WTC11 (cell line): Measurements from ENCODE around the gene ARHGAP4. TPM values are rescaled to one million over a fixed set of nuclear protein-coding genes. Genes with fewer than 3 reads are reported as not detected.

ENCODE experiments used
- ATAC-seq: fragments of 200-7000 bp; cut with Tn5 transposase; 2 replicates; pipeline ENCODE4 v1.10.0; 2021; ENCODE audit warnings: mild to moderate bottlenecking, moderate library complexity
- CTCF ChIA-PET: fragments of 300-600 bp; sonication (Branson Sonifier 250); formaldehyde crosslinking; loops from one replicate; lab custom pipeline; 2021; ENCODE audit warnings: antibody characterized with exemption; lab: Charles Lee
- POLR2A ChIA-PET: fragments of 350-600 bp; sonication (Branson Sonifier 250); formaldehyde crosslinking; loops from one replicate; lab custom pipeline; 2021; ENCODE audit warnings: antibody characterized with exemption; lab: Charles Lee
- DNase-seq: peaks from one replicate; pipeline ENCODE4 v3.0.0; 2021; ENCODE audit warnings: low spot score
- H3K27ac Mint-ChIP-seq: 2 replicates; pipeline ENCODE4 v1.8.0; 2021; ENCODE audit warnings: mixed read lengths
- H3K27me3 Mint-ChIP-seq: 2 replicates; pipeline ENCODE4 v1.8.0; 2021; ENCODE audit warnings: low read depth, mild to moderate bottlenecking, moderate library complexity, mixed read lengths
- H3K36me3 Mint-ChIP-seq: 2 replicates; pipeline ENCODE4 v1.8.0; 2021; ENCODE audit warnings: mixed read lengths
- H3K4me1 Mint-ChIP-seq: 2 replicates; pipeline ENCODE4 v1.8.0; 2022; ENCODE audit warnings: mixed read lengths
- H3K4me3 Mint-ChIP-seq: 2 replicates; pipeline ENCODE4 v1.8.0; 2021; ENCODE audit warnings: mild to moderate bottlenecking, moderate library complexity, mixed read lengths
- H3K9me3 Mint-ChIP-seq: 2 replicates; pipeline ENCODE4 v1.8.0; 2021; ENCODE audit warnings: mixed read lengths
- CBFB ChIP-seq: sonication (generic); formaldehyde crosslinking; IDR thresholded peaks from 2 replicates; pipeline ENCODE4 v1.8.1; 2022; ENCODE audit warnings: mild to moderate bottlenecking, low read depth, missing genetic modification reagents
- CREB1 ChIP-seq: sonication (generic); formaldehyde crosslinking; IDR thresholded peaks from 2 replicates; pipeline ENCODE4 v1.8.0; 2023; ENCODE audit warnings: mild to moderate bottlenecking, missing genetic modification reagents
- EMX1 ChIP-seq: fragments of 250-450 bp; sonication (Bioruptor Pico); IDR thresholded peaks from 2 replicates; pipeline ENCODE4 v1.8.0; 2021; ENCODE audit warnings: mild to moderate bottlenecking
- ESRRA ChIP-seq: sonication (generic); formaldehyde crosslinking; IDR thresholded peaks from 2 replicates; pipeline ENCODE4 v1.8.1; 2022; ENCODE audit warnings: mild to moderate bottlenecking, missing genetic modification reagents, borderline replicate concordance
- GABPB1 ChIP-seq: sonication (generic); formaldehyde crosslinking; IDR thresholded peaks from 2 replicates; pipeline ENCODE4 v1.8.1; 2023; ENCODE audit warnings: mild to moderate bottlenecking, missing genetic modification reagents
- GTF2I ChIP-seq: fragments of 250-450 bp; sonication (Bioruptor Pico); conservative IDR thresholded peaks from 2 replicates; pipeline ENCODE4 v1.4.0; 2021; ENCODE audit warnings: mild to moderate bottlenecking
- IRF2 ChIP-seq: sonication (generic); formaldehyde crosslinking; IDR thresholded peaks from 2 replicates; pipeline ENCODE4 v1.8.0; 2022; ENCODE audit warnings: low read depth, missing genetic modification reagents, borderline replicate concordance
- NFE2L1 ChIP-seq: sonication (generic); formaldehyde crosslinking; IDR thresholded peaks from 2 replicates; pipeline ENCODE4 v1.8.1; 2023; ENCODE audit warnings: missing genetic modification reagents
- NR1H2 ChIP-seq: sonication (generic); formaldehyde crosslinking; IDR thresholded peaks from 2 replicates; pipeline ENCODE4 v1.9.0; 2021; ENCODE audit warnings: mild to moderate bottlenecking, moderate library complexity, missing genetic modification reagents
- NR3C1 ChIP-seq: sonication (generic); formaldehyde crosslinking; conservative IDR thresholded peaks from 2 replicates; pipeline ENCODE4 v1.8.1; 2023; ENCODE audit warnings: low read depth, mild to moderate bottlenecking, missing genetic modification reagents
- PRRX2 ChIP-seq: fragments of 250-450 bp; sonication (Bioruptor Pico); IDR thresholded peaks from 2 replicates; pipeline ENCODE4 v1.8.0; 2021; ENCODE audit warnings: mild to moderate bottlenecking
- RORB ChIP-seq: fragments of 250-450 bp; sonication (Bioruptor Pico); IDR thresholded peaks from 2 replicates; pipeline ENCODE4 v1.9.0; 2021; ENCODE audit warnings: mild to moderate bottlenecking
- SMAD3 ChIP-seq: sonication (generic); formaldehyde crosslinking; IDR thresholded peaks from 2 replicates; pipeline ENCODE4 v1.8.0; 2022; ENCODE audit warnings: missing genetic modification reagents, mild to moderate bottlenecking, borderline replicate concordance
- SMAD4 ChIP-seq: sonication (generic); formaldehyde crosslinking; IDR thresholded peaks from 2 replicates; pipeline ENCODE4 v1.8.0; 2022; ENCODE audit warnings: mild to moderate bottlenecking, missing genetic modification reagents
- ZNF121 ChIP-seq: sonication (generic); formaldehyde crosslinking; IDR thresholded peaks from 2 replicates; pipeline ENCODE4 v1.8.0; 2023; ENCODE audit warnings: missing genetic modification reagents
- ZNF138 ChIP-seq: sonication (generic); formaldehyde crosslinking; conservative IDR thresholded peaks from 2 replicates; pipeline ENCODE4 v1.8.1; 2022; ENCODE audit warnings: mild to moderate bottlenecking, moderate library complexity, missing genetic modification reagents
- ZNF219 ChIP-seq: sonication (generic); formaldehyde crosslinking; IDR thresholded peaks from 2 replicates; pipeline ENCODE4 v1.8.0; 2023; ENCODE audit warnings: missing genetic modification reagents, mild to moderate bottlenecking, borderline replicate concordance
- ZNF317 ChIP-seq: sonication (generic); formaldehyde crosslinking; IDR thresholded peaks from 2 replicates; pipeline ENCODE4 v1.8.1; 2023; ENCODE audit warnings: low read depth, mild to moderate bottlenecking, moderate library complexity, missing genetic modification reagents, borderline replicate concordance
- ZNF416 ChIP-seq: fragments of 250-450 bp; sonication (Bioruptor Pico); IDR thresholded peaks from 2 replicates; pipeline ENCODE4 v1.9.0; 2021; ENCODE audit warnings: mild to moderate bottlenecking, inconsistent platforms
- ZNF423 ChIP-seq: fragments of 250-450 bp; sonication (Bioruptor Pico); IDR thresholded peaks from 2 replicates; pipeline ENCODE4 v2.1.2; 2022; ENCODE audit warnings: mild to moderate bottlenecking, moderate library complexity
- total RNA-seq: library from RNA; stranded (reverse); gene quantifications from 3 replicates; pipeline ENCODE4 v1.2.3, GENCODE V29; 2021
- TF ChIP-seq, protein P1 (sequence below): sonication (generic); formaldehyde crosslinking; IDR thresholded peaks from 2 replicates; pipeline ENCODE4 v1.8.1; 2023; ENCODE audit warnings: mild to moderate bottlenecking, moderate library complexity, missing genetic modification reagents
- TF ChIP-seq, protein P2 (sequence below): sonication (generic); formaldehyde crosslinking; IDR thresholded peaks from 2 replicates; pipeline ENCODE4 v1.8.0; 2023; ENCODE audit warnings: mild to moderate bottlenecking, missing genetic modification reagents
- TF ChIP-seq, protein P3 (sequence below): sonication (generic); formaldehyde crosslinking; IDR thresholded peaks from 2 replicates; pipeline ENCODE4 v1.8.1; 2022; ENCODE audit warnings: low read depth, missing genetic modification reagents, borderline replicate concordance
- TF ChIP-seq, protein P4 (sequence below): fragments of 200-600 bp; IDR thresholded peaks from 2 replicates; pipeline ENCODE4 v1.8.0; 2022; ENCODE audit warnings: antibody characterized with exemption
- TF ChIP-seq, protein P5 (sequence below): fragments of 250-450 bp; sonication (Bioruptor Pico); conservative IDR thresholded peaks from 2 replicates; pipeline ENCODE4 v1.9.0; 2021; ENCODE audit warnings: mild to moderate bottlenecking
- TF ChIP-seq, protein P6 (sequence below): sonication (generic); formaldehyde crosslinking; IDR thresholded peaks from 2 replicates; pipeline ENCODE4 v1.8.0; 2022; ENCODE audit warnings: mild to moderate bottlenecking, missing genetic modification reagents
- TF ChIP-seq, protein P7 (sequence below): sonication (generic); formaldehyde crosslinking; conservative IDR thresholded peaks from 2 replicates; pipeline ENCODE4 v1.8.1; 2022; ENCODE audit warnings: mild to moderate bottlenecking, missing genetic modification reagents

The ARHGAP4 gene
- total RNA-seq, 1 experiment from 2014 or later = 52.1 TPM

DNA sequence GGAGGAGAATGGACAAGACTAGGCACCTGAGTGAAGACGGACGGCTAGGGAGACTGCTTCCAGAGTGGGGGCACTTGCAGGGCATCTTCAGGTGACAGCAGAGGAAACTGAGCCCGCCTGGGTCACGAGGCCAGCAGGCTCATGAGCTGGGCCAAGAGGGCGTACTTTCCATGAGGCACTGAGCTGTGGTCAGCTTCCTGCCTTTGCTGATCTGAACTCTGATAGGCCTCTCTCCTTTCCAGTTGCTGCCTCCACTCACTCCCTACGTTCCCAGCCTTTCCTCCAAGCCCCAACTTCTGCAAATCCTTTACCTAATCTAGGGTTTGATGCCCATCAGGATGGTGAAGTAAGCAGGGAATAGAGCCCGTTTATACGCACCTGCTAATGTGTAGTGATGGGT is 38.7 kb downstream of the ARHGAP4 start (continued):
- TF ChIP-seq, protein P1, sequence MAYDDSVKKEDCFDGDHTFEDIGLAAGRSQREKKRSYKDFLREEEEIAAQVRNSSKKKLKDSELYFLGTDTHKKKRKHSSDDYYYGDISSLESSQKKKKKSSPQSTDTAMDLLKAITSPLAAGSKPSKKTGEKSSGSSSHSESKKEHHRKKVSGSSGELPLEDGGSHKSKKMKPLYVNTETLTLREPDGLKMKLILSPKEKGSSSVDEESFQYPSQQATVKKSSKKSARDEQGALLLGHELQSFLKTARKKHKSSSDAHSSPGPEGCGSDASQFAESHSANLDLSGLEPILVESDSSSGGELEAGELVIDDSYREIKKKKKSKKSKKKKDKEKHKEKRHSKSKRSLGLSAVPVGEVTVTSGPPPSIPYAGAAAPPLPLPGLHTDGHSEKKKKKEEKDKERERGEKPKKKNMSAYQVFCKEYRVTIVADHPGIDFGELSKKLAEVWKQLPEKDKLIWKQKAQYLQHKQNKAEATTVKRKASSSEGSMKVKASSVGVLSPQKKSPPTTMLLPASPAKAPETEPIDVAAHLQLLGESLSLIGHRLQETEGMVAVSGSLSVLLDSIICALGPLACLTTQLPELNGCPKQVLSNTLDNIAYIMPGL (CRISPR knock-in tag) = no peak
- no peak for TF ChIP-seq NFE2L1
- TF ChIP-seq, protein P2, sequence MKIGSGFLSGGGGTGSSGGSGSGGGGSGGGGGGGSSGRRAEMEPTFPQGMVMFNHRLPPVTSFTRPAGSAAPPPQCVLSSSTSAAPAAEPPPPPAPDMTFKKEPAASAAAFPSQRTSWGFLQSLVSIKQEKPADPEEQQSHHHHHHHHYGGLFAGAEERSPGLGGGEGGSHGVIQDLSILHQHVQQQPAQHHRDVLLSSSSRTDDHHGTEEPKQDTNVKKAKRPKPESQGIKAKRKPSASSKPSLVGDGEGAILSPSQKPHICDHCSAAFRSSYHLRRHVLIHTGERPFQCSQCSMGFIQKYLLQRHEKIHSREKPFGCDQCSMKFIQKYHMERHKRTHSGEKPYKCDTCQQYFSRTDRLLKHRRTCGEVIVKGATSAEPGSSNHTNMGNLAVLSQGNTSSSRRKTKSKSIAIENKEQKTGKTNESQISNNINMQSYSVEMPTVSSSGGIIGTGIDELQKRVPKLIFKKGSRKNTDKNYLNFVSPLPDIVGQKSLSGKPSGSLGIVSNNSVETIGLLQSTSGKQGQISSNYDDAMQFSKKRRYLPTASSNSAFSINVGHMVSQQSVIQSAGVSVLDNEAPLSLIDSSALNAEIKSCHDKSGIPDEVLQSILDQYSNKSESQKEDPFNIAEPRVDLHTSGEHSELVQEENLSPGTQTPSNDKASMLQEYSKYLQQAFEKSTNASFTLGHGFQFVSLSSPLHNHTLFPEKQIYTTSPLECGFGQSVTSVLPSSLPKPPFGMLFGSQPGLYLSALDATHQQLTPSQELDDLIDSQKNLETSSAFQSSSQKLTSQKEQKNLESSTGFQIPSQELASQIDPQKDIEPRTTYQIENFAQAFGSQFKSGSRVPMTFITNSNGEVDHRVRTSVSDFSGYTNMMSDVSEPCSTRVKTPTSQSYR (CRISPR knock-in tag) = no peak
- TF ChIP-seq GABPB1 (CRISPR knock-in tag) = no peak
- no peak for TF ChIP-seq PRRX2 (CRISPR knock-in tag)
- TF ChIP-seq, protein P3, sequence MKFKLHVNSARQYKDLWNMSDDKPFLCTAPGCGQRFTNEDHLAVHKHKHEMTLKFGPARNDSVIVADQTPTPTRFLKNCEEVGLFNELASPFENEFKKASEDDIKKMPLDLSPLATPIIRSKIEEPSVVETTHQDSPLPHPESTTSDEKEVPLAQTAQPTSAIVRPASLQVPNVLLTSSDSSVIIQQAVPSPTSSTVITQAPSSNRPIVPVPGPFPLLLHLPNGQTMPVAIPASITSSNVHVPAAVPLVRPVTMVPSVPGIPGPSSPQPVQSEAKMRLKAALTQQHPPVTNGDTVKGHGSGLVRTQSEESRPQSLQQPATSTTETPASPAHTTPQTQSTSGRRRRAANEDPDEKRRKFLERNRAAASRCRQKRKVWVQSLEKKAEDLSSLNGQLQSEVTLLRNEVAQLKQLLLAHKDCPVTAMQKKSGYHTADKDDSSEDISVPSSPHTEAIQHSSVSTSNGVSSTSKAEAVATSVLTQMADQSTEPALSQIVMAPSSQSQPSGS (CRISPR knock-in tag) = no peak
- TF ChIP-seq ZNF416 (CRISPR knock-in tag) = no peak
- no peak for TF ChIP-seq IRF2 (CRISPR knock-in tag)
- no peak for TF ChIP-seq ZNF317
- no peak for TF ChIP-seq CBFB
- TF ChIP-seq ZNF423 (CRISPR knock-in tag) = no peak
- no peak for TF ChIP-seq ZNF138 (CRISPR knock-in tag)
- no peak for TF ChIP-seq SMAD4 (CRISPR knock-in tag)
- TF ChIP-seq, protein P4, sequence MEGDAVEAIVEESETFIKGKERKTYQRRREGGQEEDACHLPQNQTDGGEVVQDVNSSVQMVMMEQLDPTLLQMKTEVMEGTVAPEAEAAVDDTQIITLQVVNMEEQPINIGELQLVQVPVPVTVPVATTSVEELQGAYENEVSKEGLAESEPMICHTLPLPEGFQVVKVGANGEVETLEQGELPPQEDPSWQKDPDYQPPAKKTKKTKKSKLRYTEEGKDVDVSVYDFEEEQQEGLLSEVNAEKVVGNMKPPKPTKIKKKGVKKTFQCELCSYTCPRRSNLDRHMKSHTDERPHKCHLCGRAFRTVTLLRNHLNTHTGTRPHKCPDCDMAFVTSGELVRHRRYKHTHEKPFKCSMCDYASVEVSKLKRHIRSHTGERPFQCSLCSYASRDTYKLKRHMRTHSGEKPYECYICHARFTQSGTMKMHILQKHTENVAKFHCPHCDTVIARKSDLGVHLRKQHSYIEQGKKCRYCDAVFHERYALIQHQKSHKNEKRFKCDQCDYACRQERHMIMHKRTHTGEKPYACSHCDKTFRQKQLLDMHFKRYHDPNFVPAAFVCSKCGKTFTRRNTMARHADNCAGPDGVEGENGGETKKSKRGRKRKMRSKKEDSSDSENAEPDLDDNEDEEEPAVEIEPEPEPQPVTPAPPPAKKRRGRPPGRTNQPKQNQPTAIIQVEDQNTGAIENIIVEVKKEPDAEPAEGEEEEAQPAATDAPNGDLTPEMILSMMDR = no peak
- TF ChIP-seq RORB (CRISPR knock-in tag) = no peak

DNA sequence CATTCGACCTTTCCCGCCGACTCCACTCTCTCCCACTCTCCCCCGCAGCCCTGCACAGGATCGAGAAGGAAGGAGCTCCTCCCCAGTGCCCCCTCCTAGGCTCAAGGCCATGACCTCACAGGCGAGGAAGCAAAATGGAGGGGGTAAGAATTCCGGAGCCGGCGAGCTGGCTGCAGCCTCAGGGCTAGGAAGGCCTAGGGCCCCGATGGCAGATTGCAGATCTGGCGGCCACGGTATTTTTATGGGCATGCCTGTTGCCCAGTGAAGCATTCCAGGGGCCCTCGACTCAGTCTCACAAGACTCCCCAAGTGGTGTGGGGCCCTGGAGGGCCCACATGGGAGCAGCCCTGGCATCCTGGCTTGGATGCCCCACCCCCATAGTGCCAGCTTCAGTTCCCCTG is 39.1 kb downstream of the ARHGAP4 start:
- H3K27ac Mint-ChIP-seq = no peak overlapping the region
- ChIA-PET POLR2A (interaction anchor here (0.6 to 1.5 kb wide), 5 partner anchors 22 to 236 kb away, joined by 3 to 5 read pairs (median 3); partner anchors contain the start of gene ARHGAP4), CTCF (interaction anchor here (0.6 to 2.9 kb wide), 11 partner anchors 9 to 218 kb away, joined by 3 to 15 read pairs (median 4); partner anchors contain the start of genes IDH3G and SSR4)
- peaks cover 10% of the 10 kb centered on the region for H3K27me3 Mint-ChIP-seq
- TF ChIP-seq, protein P5, sequence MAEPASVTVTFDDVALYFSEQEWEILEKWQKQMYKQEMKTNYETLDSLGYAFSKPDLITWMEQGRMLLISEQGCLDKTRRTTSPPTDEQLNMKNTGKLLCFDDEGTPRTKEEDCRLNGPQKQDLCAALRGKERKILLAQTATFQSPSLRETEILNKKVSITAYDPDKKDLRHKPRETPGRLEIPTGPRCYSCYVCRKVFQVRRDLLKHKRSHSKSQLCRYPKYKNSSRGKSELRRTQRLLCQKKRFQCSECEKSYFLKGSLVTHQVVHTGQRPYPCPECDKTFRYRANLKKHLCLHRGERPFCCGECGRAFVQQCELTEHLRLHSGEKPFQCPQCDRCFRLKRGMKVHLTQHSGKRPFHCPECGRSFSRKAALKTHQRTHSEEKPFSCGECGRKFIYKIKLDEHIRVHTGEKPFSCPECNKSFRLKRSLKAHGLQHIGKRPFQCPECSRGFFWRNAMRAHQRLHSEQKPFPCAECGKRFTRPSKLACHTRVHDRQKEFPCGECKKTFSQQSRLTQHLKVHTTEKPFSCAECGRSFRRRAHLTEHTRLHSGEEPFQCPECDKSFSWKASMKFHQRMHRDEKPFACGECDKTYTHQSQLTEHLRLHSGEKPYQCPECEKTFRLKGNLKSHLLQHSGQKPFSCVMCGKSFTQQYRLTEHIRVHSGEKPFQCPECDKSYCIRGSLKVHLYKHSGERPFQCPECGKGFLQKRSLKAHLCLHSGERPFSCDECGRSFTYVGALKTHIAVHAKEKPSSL (CRISPR knock-in tag) = no peak
- no peak for TF ChIP-seq ZNF121 (CRISPR knock-in tag)
- TF ChIP-seq, protein P6, sequence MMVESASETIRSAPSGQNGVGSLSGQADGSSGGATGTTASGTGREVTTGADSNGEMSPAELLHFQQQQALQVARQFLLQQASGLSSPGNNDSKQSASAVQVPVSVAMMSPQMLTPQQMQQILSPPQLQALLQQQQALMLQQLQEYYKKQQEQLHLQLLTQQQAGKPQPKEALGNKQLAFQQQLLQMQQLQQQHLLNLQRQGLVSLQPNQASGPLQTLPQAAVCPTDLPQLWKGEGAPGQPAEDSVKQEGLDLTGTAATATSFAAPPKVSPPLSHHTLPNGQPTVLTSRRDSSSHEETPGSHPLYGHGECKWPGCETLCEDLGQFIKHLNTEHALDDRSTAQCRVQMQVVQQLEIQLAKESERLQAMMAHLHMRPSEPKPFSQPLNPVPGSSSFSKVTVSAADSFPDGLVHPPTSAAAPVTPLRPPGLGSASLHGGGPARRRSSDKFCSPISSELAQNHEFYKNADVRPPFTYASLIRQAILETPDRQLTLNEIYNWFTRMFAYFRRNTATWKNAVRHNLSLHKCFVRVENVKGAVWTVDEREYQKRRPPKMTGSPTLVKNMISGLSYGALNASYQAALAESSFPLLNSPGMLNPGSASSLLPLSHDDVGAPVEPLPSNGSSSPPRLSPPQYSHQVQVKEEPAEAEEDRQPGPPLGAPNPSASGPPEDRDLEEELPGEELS (CRISPR knock-in tag) = no peak
- no peak for TF ChIP-seq GTF2I
- no peak for TF ChIP-seq ESRRA (CRISPR knock-in tag)
- TF ChIP-seq, protein P7, sequence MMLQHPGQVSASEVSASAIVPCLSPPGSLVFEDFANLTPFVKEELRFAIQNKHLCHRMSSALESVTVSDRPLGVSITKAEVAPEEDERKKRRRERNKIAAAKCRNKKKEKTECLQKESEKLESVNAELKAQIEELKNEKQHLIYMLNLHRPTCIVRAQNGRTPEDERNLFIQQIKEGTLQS (CRISPR knock-in tag) = no peak
- no peak for TF ChIP-seq ZNF423 (CRISPR knock-in tag)
- TF ChIP-seq CREB1 (CRISPR knock-in tag) = no peak
- TF ChIP-seq NR1H2 (CRISPR knock-in tag) = no peak
- TF ChIP-seq SMAD3 (CRISPR knock-in tag) = no peak
- no peak for TF ChIP-seq NR3C1 (CRISPR knock-in tag)
- no peak for TF ChIP-seq ZNF219 (CRISPR knock-in tag)
- no peak for TF ChIP-seq EMX1 (CRISPR knock-in tag)
- peak; percentile 41 for DNase-seq
- H3K4me1 Mint-ChIP-seq = peaks cover 24% of the 10 kb centered on the region
- no peaks in the 10 kb centered on the region for H3K9me3 Mint-ChIP-seq
- H3K36me3 Mint-ChIP-seq = no peaks in the 10 kb centered on the region
- peak overlapping the region; percentile 68 for H3K4me3 Mint-ChIP-seq
- peak; percentile 20 for ATAC-seq
